ENCODE results near the gene ARHGAP12.

Gene ARHGAP12

GRCh38 chr10:31822616-31823318 is 105.9 kb downstream of the ARHGAP12 start:
- DNase-seq (ENCODE audit: low read depth, low spot score) = no peak
- H3K9me3 ChIP-seq (ENCODE audit: low read depth, low read length) = no peaks in the 10 kb centered on the region
- H3K36me3 ChIP-seq (ENCODE audit: insufficient read depth, low read length) = no peaks in the 10 kb centered on the region
- TF ChIP-seq EZH2 (IDR thresholded peaks at IDR 0.05) (no peak), FOXP2 (optimal IDR thresholded peaks at IDR 0.05; ENCODE audit: control extremely low read depth, extremely low read length, insufficient read depth) (no peak), POLR2AphosphoS5 (IDR thresholded peaks at IDR 0.05; ENCODE audit: borderline replicate concordance, low read depth, low read length) (no peak)
- no peak overlapping the region for H3K27ac ChIP-seq
- H3K4me3 ChIP-seq = no peak overlapping the region
- H3K9ac ChIP-seq (ENCODE audit: insufficient read length) = no peak overlapping the region

- DNase-seq (ENCODE audit: low read depth, low spot score) = no peak
- Histone ChIP-seq H3K36me3 (ENCODE audit: insufficient read depth, low read length) (no peaks in the 10 kb centered on the region), H3K9ac (ENCODE audit: insufficient read length) (no peak overlapping the region), H3K4me3 (no peak overlapping the region), H3K9me3 (ENCODE audit: low read depth, low read length) (no peaks in the 10 kb centered on the region), H3K27ac (no peak overlapping the region)
- TF ChIP-seq FOXP2 (optimal IDR thresholded peaks at IDR 0.05; ENCODE audit: control extremely low read depth, extremely low read length, insufficient read depth) (no peak), EZH2 (IDR thresholded peaks at IDR 0.05) (no peak), POLR2AphosphoS5 (IDR thresholded peaks at IDR 0.05; ENCODE audit: borderline replicate concordance, low read depth, low read length) (no peak)
Measured at GRCh38 chr10:31822150-31822549, 106.5 kb downstream of the ARHGAP12 start.

- Histone ChIP-seq H3K4me3 (no peak overlapping the region), H3K9ac (ENCODE audit: insufficient read length) (no peak overlapping the region), H3K36me3 (ENCODE audit: insufficient read depth, low read length) (no peaks in the 10 kb centered on the region), H3K27ac (no peak overlapping the region), H3K9me3 (ENCODE audit: low read depth, low read length) (no peaks in the 10 kb centered on the region)
- no peak for DNase-seq (ENCODE audit: low read depth, low spot score)
- TF ChIP-seq FOXP2 (optimal IDR thresholded peaks at IDR 0.05; ENCODE audit: control extremely low read depth, extremely low read length, insufficient read depth) = no peak
- no peak for TF ChIP-seq POLR2AphosphoS5 (IDR thresholded peaks at IDR 0.05; ENCODE audit: borderline replicate concordance, low read depth, low read length)
- no peak for TF ChIP-seq EZH2 (IDR thresholded peaks at IDR 0.05)
Measured at GRCh38 chr10:31820778-31821369, 107.8 kb downstream of the ARHGAP12 start.

- Histone ChIP-seq H3K27ac (no peak overlapping the region), H3K4me3 (no peak overlapping the region), H3K9ac (ENCODE audit: insufficient read length) (no peak overlapping the region), H3K9me3 (ENCODE audit: low read depth, low read length) (no peaks in the 10 kb centered on the region), H3K36me3 (ENCODE audit: insufficient read depth, low read length) (no peaks in the 10 kb centered on the region)
- no peak for DNase-seq (ENCODE audit: low read depth, low spot score)
- TF ChIP-seq EZH2 (IDR thresholded peaks at IDR 0.05) (no peak), FOXP2 (optimal IDR thresholded peaks at IDR 0.05; ENCODE audit: control extremely low read depth, extremely low read length, insufficient read depth) (no peak), POLR2AphosphoS5 (IDR thresholded peaks at IDR 0.05; ENCODE audit: borderline replicate concordance, low read depth, low read length) (no peak)
Measured at GRCh38 chr10:31820096-31820495, 108.5 kb downstream of the ARHGAP12 start.

GRCh38 chr10:31819391-31819820 is 109.2 kb downstream of the ARHGAP12 start:
- no peak overlapping the region for H3K27ac ChIP-seq
- no peak for DNase-seq (ENCODE audit: low read depth, low spot score)
- TF ChIP-seq POLR2AphosphoS5 (IDR thresholded peaks at IDR 0.05; ENCODE audit: borderline replicate concordance, low read depth, low read length) (no peak), FOXP2 (optimal IDR thresholded peaks at IDR 0.05; ENCODE audit: control extremely low read depth, extremely low read length, insufficient read depth) (no peak), EZH2 (IDR thresholded peaks at IDR 0.05) (no peak)
- no peaks in the 10 kb centered on the region for H3K36me3 ChIP-seq (ENCODE audit: insufficient read depth, low read length)
- no peaks in the 10 kb centered on the region for H3K9me3 ChIP-seq (ENCODE audit: low read depth, low read length)
- H3K9ac ChIP-seq (ENCODE audit: insufficient read length) = no peak overlapping the region
- H3K4me3 ChIP-seq = no peak overlapping the region

- H3K9ac ChIP-seq (ENCODE audit: insufficient read length) = no peak overlapping the region
Measured at GRCh38 chr10:31816318-31816717, 112.3 kb downstream of the ARHGAP12 start.

GRCh38 chr10:31808258-31809218 is 120.1 kb downstream of the ARHGAP12 start:
- Histone ChIP-seq H3K36me3 (ENCODE audit: insufficient read depth, low read length) (peaks cover 9% of the 10 kb centered on the region; the same call in 1 of the 2 replicates), H3K9me3 (ENCODE audit: low read depth, low read length) (no peaks in the 10 kb centered on the region), H3K27ac (no peak overlapping the region; the same call in 1 of the 2 replicates), H3K9ac (ENCODE audit: insufficient read length) (peak overlapping the region; percentile 15), H3K4me3 (no peak overlapping the region)
- DNase-seq (ENCODE audit: low read depth, low spot score) = no peak
- no peak for TF ChIP-seq FOXP2 (optimal IDR thresholded peaks at IDR 0.05; ENCODE audit: control extremely low read depth, extremely low read length, insufficient read depth)
- TF ChIP-seq EZH2 (IDR thresholded peaks at IDR 0.05) = no peak
- no peak for TF ChIP-seq POLR2AphosphoS5 (IDR thresholded peaks at IDR 0.05; ENCODE audit: borderline replicate concordance, low read depth, low read length)

More at GRCh38 chr10:31816318-31816717, 112.3 kb downstream of the ARHGAP12 start:
- no peak for DNase-seq (ENCODE audit: low read depth, low spot score)
- Histone ChIP-seq H3K36me3 (ENCODE audit: insufficient read depth, low read length) (no peaks in the 10 kb centered on the region), H3K27ac (no peak overlapping the region), H3K4me3 (no peak overlapping the region), H3K9me3 (ENCODE audit: low read depth, low read length) (no peaks in the 10 kb centered on the region)
- TF ChIP-seq FOXP2 (optimal IDR thresholded peaks at IDR 0.05; ENCODE audit: control extremely low read depth, extremely low read length, insufficient read depth) (no peak), POLR2AphosphoS5 (IDR thresholded peaks at IDR 0.05; ENCODE audit: borderline replicate concordance, low read depth, low read length) (no peak), EZH2 (IDR thresholded peaks at IDR 0.05) (no peak)

GRCh38 chr10:31804352-31804810 is 124.2 kb downstream of the ARHGAP12 start:
- DNase-seq (ENCODE audit: low read depth, low spot score) = no peak
- no peak overlapping the region for H3K27ac ChIP-seq
- H3K4me3 ChIP-seq = no peak overlapping the region
- H3K9me3 ChIP-seq (ENCODE audit: low read depth, low read length) = no peaks in the 10 kb centered on the region
- H3K36me3 ChIP-seq (ENCODE audit: insufficient read depth, low read length) = peaks cover 9% of the 10 kb centered on the region; the same call in 1 of the 2 replicates
- no peak overlapping the region for H3K9ac ChIP-seq (ENCODE audit: insufficient read length)
- no peak for TF ChIP-seq POLR2AphosphoS5 (IDR thresholded peaks at IDR 0.05; ENCODE audit: borderline replicate concordance, low read depth, low read length)
- no peak for TF ChIP-seq EZH2 (IDR thresholded peaks at IDR 0.05)
- no peak for TF ChIP-seq FOXP2 (optimal IDR thresholded peaks at IDR 0.05; ENCODE audit: control extremely low read depth, extremely low read length, insufficient read depth)
